ENCODE results near the gene TPX2.
A peak's percentile ranks its signal among the peaks of the same experiment; 100 is the strongest.
"Not testable (repeated sequence)": the region's sequence is repeated elsewhere in the genome, so short reads cannot be mapped to it uniquely, and the experiment has no call there.

TPX2 gene

DNA sequence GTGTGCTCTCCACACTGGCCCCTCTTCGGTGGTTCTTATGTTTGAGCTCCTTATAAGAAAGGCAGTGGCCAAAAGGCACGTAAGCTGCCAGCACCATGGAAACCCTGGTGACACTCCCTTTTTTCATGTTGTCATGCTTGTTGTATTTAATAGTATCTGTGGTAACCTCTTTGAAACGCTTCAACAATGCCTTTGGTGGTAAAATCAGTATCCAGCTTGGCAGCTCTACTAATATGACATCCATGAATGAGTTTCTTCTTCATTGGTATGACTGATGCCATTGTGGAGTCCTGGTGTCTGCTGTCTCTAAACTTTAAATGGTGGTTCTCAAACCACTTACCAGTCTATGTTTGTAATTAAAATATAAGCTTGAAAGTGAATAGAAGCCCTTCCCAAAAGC lies 69.4 kb downstream of the TPX2 start:
- TF ChIP-seq, protein P1, sequence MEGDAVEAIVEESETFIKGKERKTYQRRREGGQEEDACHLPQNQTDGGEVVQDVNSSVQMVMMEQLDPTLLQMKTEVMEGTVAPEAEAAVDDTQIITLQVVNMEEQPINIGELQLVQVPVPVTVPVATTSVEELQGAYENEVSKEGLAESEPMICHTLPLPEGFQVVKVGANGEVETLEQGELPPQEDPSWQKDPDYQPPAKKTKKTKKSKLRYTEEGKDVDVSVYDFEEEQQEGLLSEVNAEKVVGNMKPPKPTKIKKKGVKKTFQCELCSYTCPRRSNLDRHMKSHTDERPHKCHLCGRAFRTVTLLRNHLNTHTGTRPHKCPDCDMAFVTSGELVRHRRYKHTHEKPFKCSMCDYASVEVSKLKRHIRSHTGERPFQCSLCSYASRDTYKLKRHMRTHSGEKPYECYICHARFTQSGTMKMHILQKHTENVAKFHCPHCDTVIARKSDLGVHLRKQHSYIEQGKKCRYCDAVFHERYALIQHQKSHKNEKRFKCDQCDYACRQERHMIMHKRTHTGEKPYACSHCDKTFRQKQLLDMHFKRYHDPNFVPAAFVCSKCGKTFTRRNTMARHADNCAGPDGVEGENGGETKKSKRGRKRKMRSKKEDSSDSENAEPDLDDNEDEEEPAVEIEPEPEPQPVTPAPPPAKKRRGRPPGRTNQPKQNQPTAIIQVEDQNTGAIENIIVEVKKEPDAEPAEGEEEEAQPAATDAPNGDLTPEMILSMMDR (conservative IDR thresholded peaks at IDR 0.05; ENCODE audit: low read depth, low read length), result no peak
- no peak for DNase-seq (ENCODE audit: low read depth)
- H3K4me3 ChIP-seq (ENCODE audit: low read depth, low read length), result no peak overlapping the region

DNA sequence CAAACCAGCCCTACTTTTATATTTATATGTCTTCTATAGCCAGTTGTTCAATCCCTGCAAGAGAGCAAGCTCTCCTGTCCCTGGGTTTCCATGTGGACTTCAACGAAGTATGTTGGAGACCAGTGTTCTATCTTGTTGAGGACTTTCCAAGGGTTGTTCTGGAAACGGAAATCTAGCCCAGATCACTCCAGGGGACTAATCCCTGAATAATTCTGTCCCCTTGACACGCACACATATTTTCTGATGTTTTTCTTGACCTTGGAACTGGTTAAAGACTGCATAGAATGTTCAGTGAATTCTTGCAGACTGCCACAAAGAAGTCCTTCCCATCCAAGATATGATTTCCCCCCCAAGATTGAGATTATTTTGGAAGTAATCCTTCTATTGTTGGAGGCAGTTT lies 70.6 kb downstream of the TPX2 start:
- TF ChIP-seq, protein P1 (conservative IDR thresholded peaks at IDR 0.05; ENCODE audit: low read depth, low read length), result no peak
- DNase-seq (ENCODE audit: low read depth), result peak; percentile 23
- no peak overlapping the region for H3K4me3 ChIP-seq (ENCODE audit: low read depth, low read length)

DNA sequence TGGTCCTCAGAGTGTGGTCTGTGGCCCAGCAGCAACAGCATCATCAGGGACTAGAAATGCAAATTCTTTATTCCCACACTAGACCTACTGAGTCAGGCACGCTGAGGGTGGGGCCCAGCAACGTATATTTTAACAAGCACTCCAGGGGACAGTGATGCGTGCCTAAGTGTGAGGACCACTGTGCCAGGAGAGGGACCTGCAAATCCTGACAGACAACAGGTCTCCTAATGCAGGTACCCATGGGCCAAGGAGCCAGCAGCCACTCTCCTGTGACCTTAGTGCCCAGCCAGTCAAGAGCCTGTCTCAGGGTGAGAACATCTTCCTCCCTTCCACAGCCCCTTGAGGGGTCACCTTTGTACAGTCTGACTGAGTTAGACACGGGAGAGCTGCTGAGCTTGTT lies 72.1 kb downstream of the TPX2 start:
- TF ChIP-seq, protein P1 (conservative IDR thresholded peaks at IDR 0.05; ENCODE audit: low read depth, low read length), result no peak
- DNase-seq (ENCODE audit: low read depth), result no peak
- no peak overlapping the region for H3K4me3 ChIP-seq (ENCODE audit: low read depth, low read length)

DNA sequence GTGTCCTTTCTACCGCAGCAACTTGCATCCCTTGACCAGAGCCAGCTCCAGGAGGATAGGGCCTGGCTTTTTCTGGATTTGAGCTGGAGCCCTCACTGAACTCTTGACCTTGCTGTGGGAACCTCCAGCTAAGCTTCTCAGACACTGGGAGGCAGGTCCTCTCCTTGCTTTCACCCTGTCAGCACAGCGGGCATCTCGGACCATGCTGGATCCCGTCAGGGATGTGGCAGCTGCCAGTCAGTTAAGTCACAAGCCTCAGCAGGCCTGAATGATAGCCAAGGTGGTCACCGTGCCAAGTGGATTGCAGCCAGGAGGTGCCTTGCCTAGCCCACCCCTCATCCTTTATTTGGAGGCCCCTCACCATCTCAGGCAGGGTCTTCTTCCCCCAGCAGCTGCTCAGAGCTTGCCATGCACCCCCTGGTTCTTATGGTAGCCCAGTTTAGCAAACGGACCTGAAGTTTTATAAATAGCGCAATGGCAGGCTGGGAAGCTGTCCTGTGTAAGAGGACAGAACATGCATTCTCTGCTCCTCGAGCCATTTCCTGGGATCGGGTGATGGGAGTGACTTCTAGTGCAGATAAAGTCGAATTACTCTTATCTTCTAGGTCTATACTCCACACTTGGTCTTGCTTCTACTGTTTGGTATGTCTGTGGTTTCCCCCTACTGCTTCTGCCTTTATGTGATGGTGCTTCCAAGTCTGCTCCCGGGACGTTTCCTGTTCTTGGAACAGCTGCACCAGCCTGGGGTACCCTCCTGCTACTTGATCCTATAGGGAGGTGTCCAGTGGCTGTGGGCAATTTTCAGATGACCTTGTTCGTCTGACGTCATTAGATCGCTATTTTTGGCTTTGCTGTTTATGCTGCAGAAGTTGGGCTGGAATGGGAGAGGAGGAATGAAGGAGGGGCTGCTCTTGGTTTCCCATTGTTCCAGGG lies 73.0 kb downstream of the TPX2 start:
- H3K4me3 ChIP-seq (ENCODE audit: low read depth, low read length), result no peak overlapping the region
- DNase-seq (ENCODE audit: low read depth), result peak; percentile 80
- TF ChIP-seq, protein P1 (conservative IDR thresholded peaks at IDR 0.05; ENCODE audit: low read depth, low read length), result no peak

DNA sequence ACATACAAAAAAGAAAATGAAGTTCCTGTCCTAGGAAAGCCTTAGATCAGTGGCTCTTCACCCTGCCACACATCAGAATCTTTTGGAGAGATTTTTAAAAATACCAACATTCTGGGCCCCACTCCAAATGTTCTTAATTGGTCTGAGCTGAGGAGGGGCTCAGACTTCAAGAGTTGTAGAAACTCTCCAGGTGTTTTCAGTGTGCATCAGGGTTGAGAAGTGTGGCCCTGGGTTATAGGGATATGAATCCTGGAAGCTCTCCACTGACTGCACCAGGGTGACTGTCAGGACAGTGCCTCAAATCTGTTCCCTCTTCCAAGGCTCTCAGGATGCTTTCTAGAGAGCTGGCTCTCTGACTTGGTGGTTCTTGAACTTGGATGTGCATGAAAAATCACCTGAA lies 74.5 kb downstream of the TPX2 start:
- DNase-seq (ENCODE audit: low read depth), result no peak
- no peak overlapping the region for H3K4me3 ChIP-seq (ENCODE audit: low read depth, low read length)
- TF ChIP-seq, protein P1 (conservative IDR thresholded peaks at IDR 0.05; ENCODE audit: low read depth, low read length), result no peak

DNA sequence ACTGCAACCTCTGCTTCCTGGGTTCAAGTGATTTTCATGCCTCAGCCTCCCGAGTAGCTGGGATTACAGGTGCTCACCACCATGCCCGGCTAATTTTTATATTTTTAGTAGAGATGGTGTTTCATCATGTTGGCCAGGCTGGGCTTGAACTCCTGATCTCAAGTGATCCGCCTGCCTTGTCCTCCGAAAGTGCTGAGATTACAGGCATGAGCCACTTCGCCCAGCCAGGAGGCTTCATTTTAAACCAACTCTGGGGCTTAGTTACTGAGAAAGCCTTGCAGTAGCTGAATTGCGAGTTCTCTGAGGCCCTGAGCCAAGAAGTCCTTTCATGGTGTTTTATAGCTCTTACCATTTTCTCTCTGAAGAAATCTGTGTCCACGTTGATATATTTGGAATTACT lies 75.1 kb downstream of the TPX2 start:
- not testable (repeated sequence) for H3K4me3 ChIP-seq (ENCODE audit: low read depth, low read length); DNase-seq (ENCODE audit: low read depth)

DNA sequence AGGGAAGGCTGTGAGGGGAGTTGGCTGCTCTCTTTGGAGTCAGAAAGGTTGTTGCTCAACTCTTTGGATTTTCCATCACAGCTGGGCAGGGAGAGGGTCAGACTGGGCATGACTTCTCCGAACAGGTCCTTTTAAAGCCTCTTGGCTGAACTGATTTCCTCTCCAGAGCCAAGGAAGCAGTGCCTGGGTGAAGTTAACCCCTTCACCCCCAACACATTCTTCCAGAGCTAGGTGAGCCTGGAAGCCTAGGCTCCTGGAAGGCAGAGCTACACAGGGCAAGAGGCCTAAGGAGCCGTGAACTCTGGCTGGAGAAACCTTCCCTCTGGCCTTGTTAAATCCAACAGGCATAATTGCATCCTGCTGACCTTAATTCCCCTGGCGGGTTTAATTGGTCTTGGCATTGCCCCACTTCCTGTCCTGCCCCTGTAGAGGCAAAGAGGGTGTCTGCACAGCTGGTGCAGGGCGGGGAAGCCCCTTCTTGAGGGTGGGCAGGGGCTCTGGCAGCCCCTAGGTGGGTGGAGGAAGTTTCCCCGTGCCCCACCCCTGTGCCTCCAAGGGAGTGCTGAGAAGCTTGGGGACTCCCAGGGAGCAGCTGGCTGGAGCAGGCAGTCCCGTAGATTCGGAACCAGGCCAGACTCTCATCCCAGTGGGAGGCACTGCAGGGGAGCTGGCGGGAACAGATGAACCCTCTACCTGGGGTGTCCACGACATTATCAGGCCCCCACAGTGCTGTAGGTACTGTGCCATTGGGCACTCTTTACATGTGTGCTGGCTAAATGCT lies 76.5 kb downstream of the TPX2 start:
- H3K4me3 ChIP-seq (ENCODE audit: low read depth, low read length), result no peak overlapping the region
- no peak for DNase-seq (ENCODE audit: low read depth)
- TF ChIP-seq, protein P1 (conservative IDR thresholded peaks at IDR 0.05; ENCODE audit: low read depth, low read length), result no peak

Data from choroid plexus epithelial cell (primary cell).